ENCODE measurements around the gene CTAG1B.

- TF ChIP-seq POLR2AphosphoS5 (IDR thresholded peaks at IDR 0.05; ENCODE audit: low read depth, low read length) (no peak), POLR2A (IDR thresholded peaks at IDR 0.05; ENCODE audit: low read depth, low read length) (no peak), TAF1 (IDR thresholded peaks at IDR 0.05; ENCODE audit: low read depth, low read length) (no peak), SPI1 (IDR thresholded peaks at IDR 0.05; ENCODE audit: low read depth, low read length) (no peak), POU2F2 (IDR thresholded peaks at IDR 0.05; ENCODE audit: low read depth, low read length) (no peak)
Measured at GRCh38 chrX:154594491-154594890, 24.6 kb downstream of the CTAG1B start.

Measured in GM12891 (cell line).